Liver (tissue), 3 donors: ENCODE measurements around the gene SH2D2A.

Experiments
- CTCF ChIP-seq: fragments of 150-350 bp; IDR thresholded peaks from 2 replicates; pipeline ENCODE4 v1.5.1; 2017; ENCODE audit warnings: improper control_type of control experiment, low read depth, low read length; ENCODE audit not compliant: missing input control
- FOXA1 ChIP-seq: IDR thresholded peaks from 2 replicates; pipeline ENCODE4 v1.6.1; 2016; ENCODE audit warnings: antibody characterized with exemption
- GABPA ChIP-seq, 2 donors: IDR thresholded peaks in 1 of 2; conservative IDR thresholded peaks in 1 of 2; 2 replicates each; pipeline ENCODE4 v1.6.1; 2016; ENCODE audit warnings: antibody characterized with exemption in 2 of 2, mild to moderate bottlenecking in 1 of 2, moderate library complexity in 1 of 2
- HNF4A ChIP-seq, 2 donors: conservative IDR thresholded peaks; 2 replicates each; pipeline ENCODE4 v1.6.1; 2016; ENCODE audit warnings: antibody characterized with exemption in 2 of 2, mild to moderate bottlenecking in 2 of 2
- HNF4G ChIP-seq: IDR thresholded peaks from 2 replicates; pipeline ENCODE4 v1.6.1; 2016; ENCODE audit warnings: antibody characterized with exemption
- JUND ChIP-seq, 2 donors: IDR thresholded peaks; 2 replicates each; pipeline ENCODE4 v1.6.1; 2016; ENCODE audit warnings: antibody characterized with exemption in 2 of 2
- MAX ChIP-seq: IDR thresholded peaks from 2 replicates; pipeline ENCODE4 v1.6.1; 2016; ENCODE audit warnings: antibody characterized with exemption
- RAD21 ChIP-seq, 2 donors: IDR thresholded peaks; 2 replicates each; pipeline ENCODE4 v1.6.1; 2016; ENCODE audit warnings: antibody characterized with exemption in 2 of 2, mild to moderate bottlenecking in 2 of 2
- REST ChIP-seq: IDR thresholded peaks from 2 replicates; pipeline ENCODE4 v1.6.1; 2016; ENCODE audit warnings: antibody characterized with exemption, mild to moderate bottlenecking
- SP1 ChIP-seq: IDR thresholded peaks from 2 replicates; pipeline ENCODE4 v1.6.1; 2018; ENCODE audit warnings: antibody characterized with exemption, mild to moderate bottlenecking
- TAF1 ChIP-seq: conservative IDR thresholded peaks from 2 replicates; pipeline ENCODE4 v1.6.1; 2016; ENCODE audit warnings: antibody characterized with exemption, mild to moderate bottlenecking
- YY1 ChIP-seq: IDR thresholded peaks from 2 replicates; pipeline ENCODE4 v1.6.1; 2016; ENCODE audit warnings: antibody characterized with exemption, mild to moderate bottlenecking
- ZBTB33 ChIP-seq: IDR thresholded peaks from 2 replicates; pipeline ENCODE4 v1.6.1; 2016; ENCODE audit warnings: antibody characterized with exemption
- TF ChIP-seq, protein P1 (sequence below): IDR thresholded peaks from 2 replicates; pipeline ENCODE4 v1.6.1; 2016; ENCODE audit warnings: antibody characterized with exemption
- donor health status: healthy.
- donor health status: healthy.

DNA sequence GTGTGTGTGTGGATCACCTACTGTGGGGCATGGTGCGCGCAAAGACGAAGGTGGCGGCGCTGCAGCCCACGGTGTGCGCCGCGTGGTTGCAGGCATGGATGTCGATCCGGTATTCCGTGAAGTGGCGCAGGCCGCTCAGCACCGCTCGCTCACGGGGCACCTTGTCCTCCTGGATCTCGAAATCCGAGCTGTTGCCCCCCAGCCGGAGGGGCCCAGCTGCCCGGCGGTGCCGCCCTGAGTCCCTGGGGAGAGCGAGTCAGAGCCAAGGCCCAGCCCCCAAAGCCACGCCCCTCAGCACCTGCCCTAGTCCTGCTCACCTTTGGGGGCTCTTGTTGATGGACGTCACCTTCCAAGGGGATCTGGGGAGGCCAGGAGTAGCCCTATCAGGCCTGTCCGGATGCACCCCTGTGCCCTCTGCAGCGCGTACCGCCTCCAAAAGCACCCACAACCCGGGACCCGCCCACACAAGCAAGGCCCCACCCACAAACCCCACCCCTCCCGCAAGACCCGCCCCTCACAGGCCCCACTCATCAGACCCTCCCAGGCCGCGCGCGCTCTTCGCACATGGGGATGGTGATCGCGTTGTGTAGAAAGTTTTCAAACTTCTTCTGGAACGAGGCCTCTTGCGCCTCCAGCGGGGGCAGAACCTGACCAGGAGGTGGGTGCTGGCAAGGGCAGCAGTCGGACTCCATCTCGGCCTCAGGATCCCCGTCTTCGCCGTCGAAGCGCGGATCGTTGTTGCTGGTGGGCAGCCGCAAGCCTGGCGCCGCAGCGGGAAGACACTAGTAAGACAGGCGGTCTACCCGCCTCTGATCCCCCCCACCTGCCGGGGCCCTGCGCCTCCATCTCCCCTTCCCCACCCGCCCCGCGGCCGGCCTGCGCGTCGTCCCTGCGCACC is 28.7 kb upstream of the SH2D2A start:
- TF ChIP-seq CTCF = no peak
- TF ChIP-seq HNF4G = no peak
- TF ChIP-seq TAF1 = no peak
- no peak for TF ChIP-seq REST
- no peak for TF ChIP-seq GABPA (IDR thresholded peaks at IDR 0.05 in 1 of 2, conservative IDR thresholded peaks at IDR 0.05 in 1 of 2)
- no peak for TF ChIP-seq JUND (IDR thresholded peaks at IDR 0.05)
- TF ChIP-seq, protein P1, sequence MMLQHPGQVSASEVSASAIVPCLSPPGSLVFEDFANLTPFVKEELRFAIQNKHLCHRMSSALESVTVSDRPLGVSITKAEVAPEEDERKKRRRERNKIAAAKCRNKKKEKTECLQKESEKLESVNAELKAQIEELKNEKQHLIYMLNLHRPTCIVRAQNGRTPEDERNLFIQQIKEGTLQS = no peak
- no peak for TF ChIP-seq RAD21 (IDR thresholded peaks at IDR 0.05)
- no peak for TF ChIP-seq HNF4A (conservative IDR thresholded peaks at IDR 0.05)
- TF ChIP-seq MAX = no peak
- TF ChIP-seq YY1 = no peak
- TF ChIP-seq FOXA1 = no peak
- no peak for TF ChIP-seq ZBTB33
- no peak for TF ChIP-seq SP1
